ENCODE results near the gene KIZ. TPM values are rescaled to one million over a fixed set of nuclear protein-coding genes. Genes with fewer than 3 reads are reported as not detected.
"Not testable (repeated sequence)": the region's sequence is repeated elsewhere in the genome, so short reads cannot be mapped to it uniquely, and the experiment has no call there.

The KIZ gene
- total RNA-seq, 1 donor from 2014 or later = 60.0 TPM

DNA sequence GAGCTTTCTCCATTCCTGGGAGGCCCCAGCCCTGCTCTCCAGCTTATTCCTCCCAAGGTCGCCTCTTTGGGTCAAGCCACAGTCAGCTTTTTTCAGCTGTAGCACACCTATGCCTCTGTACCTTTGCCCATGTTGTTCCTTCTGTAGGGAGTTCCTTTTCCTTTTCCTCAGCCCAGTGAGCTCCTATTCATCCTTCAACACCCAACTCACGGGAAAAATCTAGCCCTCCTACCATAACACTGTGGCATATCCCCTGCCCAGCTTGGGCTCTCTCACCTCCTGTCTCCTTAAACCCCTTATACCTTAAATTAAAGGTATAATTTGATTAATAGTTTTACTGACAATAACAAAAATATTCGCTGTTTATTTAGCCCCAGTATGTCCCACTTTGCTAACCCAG, 118.9 kb downstream of the KIZ start:
- peaks cover 4% of the 10 kb centered on the region for H3K27me3 Mint-ChIP-seq (ENCODE audit: insufficient read depth, low read depth)
- peaks cover 4% of the 10 kb centered on the region for H3K9me3 Mint-ChIP-seq
- H3K4me2 ChIP-seq = no peak overlapping the region
- no peak overlapping the region for H3K27ac Mint-ChIP-seq
- TF ChIP-seq EZH2phosphoT487 (IDR thresholded peaks at IDR 0.05) (no peak), EZH2 (IDR thresholded peaks at IDR 0.05) (no peak)
- TF ChIP-seq, protein P1, sequence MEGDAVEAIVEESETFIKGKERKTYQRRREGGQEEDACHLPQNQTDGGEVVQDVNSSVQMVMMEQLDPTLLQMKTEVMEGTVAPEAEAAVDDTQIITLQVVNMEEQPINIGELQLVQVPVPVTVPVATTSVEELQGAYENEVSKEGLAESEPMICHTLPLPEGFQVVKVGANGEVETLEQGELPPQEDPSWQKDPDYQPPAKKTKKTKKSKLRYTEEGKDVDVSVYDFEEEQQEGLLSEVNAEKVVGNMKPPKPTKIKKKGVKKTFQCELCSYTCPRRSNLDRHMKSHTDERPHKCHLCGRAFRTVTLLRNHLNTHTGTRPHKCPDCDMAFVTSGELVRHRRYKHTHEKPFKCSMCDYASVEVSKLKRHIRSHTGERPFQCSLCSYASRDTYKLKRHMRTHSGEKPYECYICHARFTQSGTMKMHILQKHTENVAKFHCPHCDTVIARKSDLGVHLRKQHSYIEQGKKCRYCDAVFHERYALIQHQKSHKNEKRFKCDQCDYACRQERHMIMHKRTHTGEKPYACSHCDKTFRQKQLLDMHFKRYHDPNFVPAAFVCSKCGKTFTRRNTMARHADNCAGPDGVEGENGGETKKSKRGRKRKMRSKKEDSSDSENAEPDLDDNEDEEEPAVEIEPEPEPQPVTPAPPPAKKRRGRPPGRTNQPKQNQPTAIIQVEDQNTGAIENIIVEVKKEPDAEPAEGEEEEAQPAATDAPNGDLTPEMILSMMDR (IDR thresholded peaks at IDR 0.05) = no peak
- H3K27ac ChIP-seq = no peak overlapping the region
- H3K9ac ChIP-seq = no peak overlapping the region
- no peaks in the 10 kb centered on the region for H3K9me3 ChIP-seq (ENCODE audit: low read depth)
- H3K36me3 Mint-ChIP-seq = no peaks in the 10 kb centered on the region
- no peaks in the 10 kb centered on the region for H3K79me2 ChIP-seq (ENCODE audit: low read depth)
- H2AFZ ChIP-seq (replicated peaks) = no peak overlapping the region
- no peaks in the 10 kb centered on the region for H3K36me3 ChIP-seq
- H3K4me3 ChIP-seq = no peak overlapping the region
- no peak for DNase-seq (ENCODE audit: low spot score)
- H3K4me1 Mint-ChIP-seq = peaks cover 2% of the 10 kb centered on the region
- no peaks in the 10 kb centered on the region for H3F3A ChIP-seq (ENCODE audit: low read depth)
- H3K4me3 Mint-ChIP-seq = no peak overlapping the region
- peaks cover 4% of the 10 kb centered on the region for H3K4me1 ChIP-seq
- H4K20me1 ChIP-seq (ENCODE audit: low read depth) = no peaks in the 10 kb centered on the region
- no peaks in the 10 kb centered on the region for H3K27me3 ChIP-seq

DNA sequence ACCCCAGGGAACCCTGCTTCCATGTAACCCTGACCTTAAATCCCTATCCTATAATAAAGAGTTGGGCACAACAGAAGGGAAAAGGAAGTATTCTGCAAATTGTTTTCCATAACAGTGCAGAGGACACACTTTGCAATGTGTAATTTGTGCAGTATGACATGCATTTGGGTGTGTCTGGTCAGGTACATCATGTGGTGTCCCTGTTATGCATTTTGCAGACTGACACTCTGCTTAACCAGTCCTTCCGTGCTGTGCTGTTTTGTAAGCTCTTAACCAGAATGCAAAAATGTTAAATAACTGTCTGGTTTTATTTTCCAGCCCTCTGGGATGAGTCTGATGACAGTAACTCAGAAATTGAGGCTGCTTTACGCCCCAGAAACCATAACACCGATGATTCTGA, 120.3 kb downstream of the KIZ start:
- DNase-seq (ENCODE audit: low spot score) = no peak
- Mint-ChIP-seq H3K36me3 (no peaks in the 10 kb centered on the region), H3K4me1 (peaks cover 2% of the 10 kb centered on the region), H3K9me3 (peaks cover 4% of the 10 kb centered on the region), H3K4me3 (no peak overlapping the region), H3K27ac (no peak overlapping the region), H3K27me3 (ENCODE audit: insufficient read depth, low read depth) (peaks cover 4% of the 10 kb centered on the region)
- Histone ChIP-seq H3K9ac (no peak overlapping the region), H3K36me3 (no peaks in the 10 kb centered on the region), H3F3A (ENCODE audit: low read depth) (no peaks in the 10 kb centered on the region), H4K20me1 (ENCODE audit: low read depth) (no peaks in the 10 kb centered on the region), H3K9me3 (ENCODE audit: low read depth) (no peaks in the 10 kb centered on the region), H3K79me2 (ENCODE audit: low read depth) (no peaks in the 10 kb centered on the region), H2AFZ (replicated peaks) (no peak overlapping the region), H3K27me3 (no peaks in the 10 kb centered on the region), H3K27ac (no peak overlapping the region), H3K4me1 (peaks cover 4% of the 10 kb centered on the region), H3K4me2 (no peak overlapping the region), H3K4me3 (no peak overlapping the region)
- no peak for TF ChIP-seq EZH2phosphoT487 (IDR thresholded peaks at IDR 0.05)
- TF ChIP-seq, protein P1 (IDR thresholded peaks at IDR 0.05) = no peak
- TF ChIP-seq EZH2 (IDR thresholded peaks at IDR 0.05) = no peak

DNA sequence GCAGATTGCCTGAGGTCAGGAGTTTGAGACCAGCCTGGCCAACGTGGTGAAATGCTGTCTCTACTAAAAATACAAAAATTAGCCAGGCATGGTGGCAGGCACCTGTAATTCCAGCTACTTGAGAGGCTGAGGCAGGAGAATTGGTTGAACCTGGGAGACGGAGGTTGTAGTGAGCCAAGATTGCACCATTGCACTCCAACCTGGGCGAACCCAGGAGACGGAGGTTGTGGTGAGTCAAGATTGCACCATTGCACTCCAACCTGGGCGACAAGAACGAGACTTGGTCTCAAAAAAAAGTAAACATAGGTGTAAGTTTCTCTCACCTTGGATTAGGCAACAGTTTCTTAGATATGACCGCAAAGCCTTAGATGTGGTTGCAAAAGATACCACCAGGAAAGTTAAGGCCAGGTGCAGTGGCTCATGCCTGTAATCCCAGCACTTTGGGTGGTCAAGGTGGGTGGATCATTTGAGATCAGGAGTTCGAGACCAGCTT, 121.8 kb downstream of the KIZ start:
- H3K4me1 ChIP-seq; DNase-seq (ENCODE audit: low spot score); H3K4me3 Mint-ChIP-seq; H2AFZ ChIP-seq (replicated peaks); H3K36me3 Mint-ChIP-seq; H3K4me3 ChIP-seq; H3K79me2 ChIP-seq (ENCODE audit: low read depth); H3K9ac ChIP-seq; H3K4me2 ChIP-seq; H3K36me3 ChIP-seq; H3K4me1 Mint-ChIP-seq; H3K9me3 ChIP-seq (ENCODE audit: low read depth); H3K27me3 ChIP-seq; H3K27ac Mint-ChIP-seq; H4K20me1 ChIP-seq (ENCODE audit: low read depth); H3K27me3 Mint-ChIP-seq (ENCODE audit: insufficient read depth, low read depth); H3K9me3 Mint-ChIP-seq; H3F3A ChIP-seq (ENCODE audit: low read depth); H3K27ac ChIP-seq: not testable (repeated sequence)

DNA sequence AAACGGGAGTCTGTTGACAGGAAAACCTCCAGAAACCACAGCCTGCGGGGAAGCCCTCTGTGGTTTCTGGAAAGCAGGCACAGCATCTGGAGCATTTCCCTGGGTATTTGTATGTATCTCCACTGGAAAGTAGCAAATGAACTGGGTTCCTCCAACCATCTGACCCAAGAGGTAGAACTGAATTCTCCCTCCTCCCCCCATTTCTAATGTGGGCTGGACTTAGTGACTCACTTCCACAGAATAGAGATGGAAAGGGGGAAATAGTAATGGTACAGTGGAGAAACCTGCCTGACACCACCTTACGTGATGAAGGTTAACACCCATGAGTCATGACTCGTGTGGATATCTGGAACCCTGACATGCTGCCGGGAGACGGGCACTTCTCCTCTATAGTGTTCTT, 125.4 kb downstream of the KIZ start:
- no peaks in the 10 kb centered on the region for H4K20me1 ChIP-seq (ENCODE audit: low read depth)
- no peaks in the 10 kb centered on the region for H3K4me1 Mint-ChIP-seq
- H3K9ac ChIP-seq = no peak overlapping the region
- H3K4me3 ChIP-seq = no peak overlapping the region
- H3K4me2 ChIP-seq = no peak overlapping the region
- no peaks in the 10 kb centered on the region for H3F3A ChIP-seq (ENCODE audit: low read depth)
- H3K9me3 Mint-ChIP-seq = peaks cover 4% of the 10 kb centered on the region
- H2AFZ ChIP-seq (replicated peaks) = no peak overlapping the region
- H3K4me3 Mint-ChIP-seq = no peak overlapping the region
- H3K36me3 Mint-ChIP-seq = no peaks in the 10 kb centered on the region
- H3K4me1 ChIP-seq = no peaks in the 10 kb centered on the region
- TF ChIP-seq, protein P1 (IDR thresholded peaks at IDR 0.05) = no peak
- TF ChIP-seq EZH2phosphoT487 (IDR thresholded peaks at IDR 0.05) (no peak), EZH2 (IDR thresholded peaks at IDR 0.05) (no peak)
- H3K9me3 ChIP-seq (ENCODE audit: low read depth) = no peaks in the 10 kb centered on the region
- DNase-seq (ENCODE audit: low spot score) = no peak
- H3K36me3 ChIP-seq = no peaks in the 10 kb centered on the region
- H3K27ac ChIP-seq = no peak overlapping the region
- peaks cover 2% of the 10 kb centered on the region for H3K27me3 Mint-ChIP-seq (ENCODE audit: insufficient read depth, low read depth)
- H3K27ac Mint-ChIP-seq = no peak overlapping the region
- H3K79me2 ChIP-seq (ENCODE audit: low read depth) = no peaks in the 10 kb centered on the region
- H3K27me3 ChIP-seq = no peaks in the 10 kb centered on the region
